Vagina (tissue), 2 donors: ENCODE measurements around the gene EXD3. TPM values are rescaled to one million over a fixed set of nuclear protein-coding genes. Genes with fewer than 3 reads are reported as not detected.

Experiments used
- DNase-seq, 2 donors: peaks; one replicate each; pipeline ENCODE4 v3.0.0-alpha.2; 2017; ENCODE audit errors: extremely low spot score in 2 of 2
- H3K27ac ChIP-seq: fragments of 200-600 bp; sonication (generic); one replicate; pipeline ENCODE4 v1.5.1; 2019
- H3K27me3 ChIP-seq: fragments of 200-600 bp; sonication (generic); one replicate; pipeline ENCODE4 v1.5.1; 2019
- H3K36me3 ChIP-seq, 2 donors: fragments of 200-600 bp; sonication (generic); one replicate each; pipeline ENCODE4 v1.5.1; 2017 to 2019
- H3K4me1 ChIP-seq: fragments of 200-600 bp; sonication (generic); one replicate; pipeline ENCODE4 v1.5.1; 2019
- H3K4me3 ChIP-seq, 2 donors: fragments of 200-600 bp; sonication (generic); 1 replicate in 1 of 2; 2 replicates in 1 of 2; pipeline ENCODE4 v1.5.1; 2016 to 2019
- H3K9me3 ChIP-seq: fragments of 200-600 bp; sonication (generic); one replicate; pipeline ENCODE4 v1.5.1; 2019
- POLR2A ChIP-seq, 2 donors: fragments of 450-650 bp; IDR thresholded peaks; one replicate each; pipeline ENCODE4 v1.6.1; 2017; ENCODE audit warnings: antibody characterized with exemption in 2 of 2, mild to moderate bottlenecking in 2 of 2, moderate library complexity in 2 of 2
- POLR2AphosphoS5 ChIP-seq, 2 donors: sonication (generic); formaldehyde crosslinking; IDR thresholded peaks; one replicate each; pipeline ENCODE4 v1.9.0; 2017; ENCODE audit warnings: antibody characterized with exemption in 2 of 2, mild to moderate bottlenecking in 2 of 2, low read depth in 1 of 2; ENCODE audit not compliant: insufficient read depth in 1 of 2
- intact Hi-C: fragments of 100-400 bp; cut with DNase I; formaldehyde crosslinking; loops from one replicate; pipeline ENCODE4 v1.15.1; 2023
- total RNA-seq: library from RNA; depleted of rRNA; stranded (reverse); fragments of >200 nt; gene quantifications from one replicate; pipeline ENCODE4 v1.2.3, GENCODE V29; 2016
- TF ChIP-seq, protein P1 (sequence below), 3 experiments: fragments of 450-650 bp in 2 of 3; fragments of 200-600 bp in 1 of 3; sonication (generic) in 1 of 3; IDR thresholded peaks; one replicate each; pipeline ENCODE4 v1.5.1; 2017 to 2019; ENCODE audit warnings: antibody characterized with exemption in 3 of 3, mild to moderate bottlenecking in 2 of 3, moderate library complexity in 2 of 3

EXD3 gene
- total RNA-seq, 1 donor from 2014 or later = 35.6 TPM

DNA sequence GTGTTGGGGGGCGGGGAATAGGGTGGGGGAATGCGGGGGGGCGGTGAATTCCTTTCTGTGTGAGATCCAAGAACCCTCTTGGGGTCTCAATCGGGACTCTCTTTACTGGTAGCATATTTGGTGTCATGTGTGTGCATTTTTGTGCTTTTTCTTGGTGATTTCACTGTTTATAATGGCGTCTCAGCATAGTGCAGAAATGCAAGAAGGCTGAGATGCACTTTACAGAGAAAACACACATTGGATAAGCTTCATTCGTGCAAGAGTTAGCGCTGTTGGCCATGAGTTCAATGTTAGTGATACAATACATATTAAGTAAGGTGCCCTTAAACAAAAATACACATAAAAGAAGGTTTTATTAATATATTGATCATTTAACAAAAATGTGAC, 19.0 kb upstream of the EXD3 start:
- H3K27ac ChIP-seq = no peak overlapping the region
- peaks cover 22% of the 10 kb centered on the region for H3K4me1 ChIP-seq
- DNase-seq = no peak
- intact Hi-C loops = no loop called here
- TF ChIP-seq, protein P1, sequence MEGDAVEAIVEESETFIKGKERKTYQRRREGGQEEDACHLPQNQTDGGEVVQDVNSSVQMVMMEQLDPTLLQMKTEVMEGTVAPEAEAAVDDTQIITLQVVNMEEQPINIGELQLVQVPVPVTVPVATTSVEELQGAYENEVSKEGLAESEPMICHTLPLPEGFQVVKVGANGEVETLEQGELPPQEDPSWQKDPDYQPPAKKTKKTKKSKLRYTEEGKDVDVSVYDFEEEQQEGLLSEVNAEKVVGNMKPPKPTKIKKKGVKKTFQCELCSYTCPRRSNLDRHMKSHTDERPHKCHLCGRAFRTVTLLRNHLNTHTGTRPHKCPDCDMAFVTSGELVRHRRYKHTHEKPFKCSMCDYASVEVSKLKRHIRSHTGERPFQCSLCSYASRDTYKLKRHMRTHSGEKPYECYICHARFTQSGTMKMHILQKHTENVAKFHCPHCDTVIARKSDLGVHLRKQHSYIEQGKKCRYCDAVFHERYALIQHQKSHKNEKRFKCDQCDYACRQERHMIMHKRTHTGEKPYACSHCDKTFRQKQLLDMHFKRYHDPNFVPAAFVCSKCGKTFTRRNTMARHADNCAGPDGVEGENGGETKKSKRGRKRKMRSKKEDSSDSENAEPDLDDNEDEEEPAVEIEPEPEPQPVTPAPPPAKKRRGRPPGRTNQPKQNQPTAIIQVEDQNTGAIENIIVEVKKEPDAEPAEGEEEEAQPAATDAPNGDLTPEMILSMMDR (IDR thresholded peaks at IDR 0.05) = no peak
- TF ChIP-seq POLR2AphosphoS5 (IDR thresholded peaks at IDR 0.05; ENCODE audit: insufficient read depth in 1 of 2, low read depth in 1 of 2) (no peak), POLR2A (IDR thresholded peaks at IDR 0.05) (no peak)
- H3K36me3 ChIP-seq = no peaks in the 10 kb centered on the region
- H3K4me3 ChIP-seq = peak overlapping the region; percentile 29 to 45
- H3K9me3 ChIP-seq = no peaks in the 10 kb centered on the region
- H3K27me3 ChIP-seq = no peaks in the 10 kb centered on the region

DNA sequence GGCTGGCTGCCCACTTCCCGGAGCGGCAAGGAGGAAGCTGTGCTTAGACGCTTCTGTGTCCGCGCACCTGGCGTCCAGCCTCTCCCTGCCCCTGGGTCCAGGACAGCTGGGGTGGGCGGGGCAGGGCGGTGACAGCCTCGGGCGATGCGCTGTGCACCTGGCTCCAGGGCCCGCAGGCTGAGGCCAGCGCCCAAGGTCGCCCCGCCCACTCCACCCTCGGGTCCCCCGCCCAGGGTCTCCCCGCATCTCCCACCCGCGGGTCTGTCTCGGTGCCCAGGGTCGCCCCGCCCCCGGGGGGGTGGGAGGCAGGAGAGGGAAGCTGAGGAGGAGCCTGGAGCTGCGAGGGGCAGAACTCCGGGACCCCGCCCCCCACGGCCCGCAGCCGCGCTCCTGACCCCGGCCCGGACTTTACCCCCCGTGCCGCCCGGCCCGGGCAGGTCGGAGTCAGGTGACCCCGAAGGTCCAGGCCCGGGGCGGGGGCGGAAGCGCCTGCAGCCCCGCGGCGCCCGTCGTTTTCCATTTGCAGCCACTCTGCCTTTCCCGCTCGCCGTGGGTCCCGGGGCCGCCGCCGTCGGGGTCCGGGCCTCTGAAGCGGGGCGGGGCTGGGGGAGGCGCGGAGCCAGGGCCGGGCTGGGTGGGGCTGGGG, 18.4 kb upstream of the EXD3 start, which contains the start of gene ENTPD8:
Gene ENTPD8 (minus strand): TSS at position 69 of the 646 bp plus-strand sequence. CDS start 3,072 bp downstream, outside the sequence.
- intact Hi-C loops = no loop called here
- TF ChIP-seq POLR2AphosphoS5 (IDR thresholded peaks at IDR 0.05; ENCODE audit: insufficient read depth in 1 of 2, low read depth in 1 of 2) = no peak
- TF ChIP-seq, protein P1 (IDR thresholded peaks at IDR 0.05) = no peak
- TF ChIP-seq POLR2A (IDR thresholded peaks at IDR 0.05) = no peak
- Histone ChIP-seq H3K4me3 (peak within 1 kb of the TSS; percentile 29 to 45), H3K27me3 (no peaks in the 10 kb centered on the region), H3K27ac (no peak within 1 kb of the TSS), H3K36me3 (no peaks in the 10 kb centered on the region), H3K9me3 (no peaks in the 10 kb centered on the region), H3K4me1 (peaks cover 25% of the 10 kb centered on the region)
- no peak for DNase-seq

DNA sequence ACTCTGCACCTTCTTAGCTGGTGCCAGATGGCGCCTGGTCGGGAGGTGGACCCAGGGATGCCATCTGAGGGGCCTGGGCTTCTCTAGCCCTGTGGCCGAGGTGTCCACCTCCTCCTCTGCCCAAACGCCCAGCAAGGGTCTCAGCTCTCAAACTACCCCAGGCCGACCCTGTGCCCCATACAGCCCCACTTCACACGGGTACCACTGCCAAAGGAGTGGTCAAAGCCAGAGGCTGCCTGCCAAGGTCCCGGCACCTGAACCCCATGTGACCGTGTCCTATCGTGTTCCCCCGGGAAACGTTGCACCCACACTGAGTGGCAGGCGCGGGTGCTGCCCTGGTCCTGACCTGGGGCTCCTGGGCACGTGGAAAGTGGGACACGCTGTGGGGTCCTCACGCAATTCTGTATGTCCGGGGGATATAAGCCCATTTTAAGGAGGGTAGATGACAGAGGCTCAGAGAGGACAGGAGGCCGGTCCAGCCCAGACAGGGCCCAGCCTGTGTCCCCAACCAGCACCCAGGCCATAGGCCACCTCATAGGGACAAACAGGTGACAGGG, 16.3 kb upstream of the EXD3 start:
- intact Hi-C loops = no loop called here
- no peaks in the 10 kb centered on the region for H3K36me3 ChIP-seq
- no peak overlapping the region for H3K27ac ChIP-seq
- no peaks in the 10 kb centered on the region for H3K9me3 ChIP-seq
- no peak for TF ChIP-seq POLR2A (IDR thresholded peaks at IDR 0.05)
- TF ChIP-seq, protein P1 (IDR thresholded peaks at IDR 0.05) = no peak
- no peak for TF ChIP-seq POLR2AphosphoS5 (IDR thresholded peaks at IDR 0.05; ENCODE audit: insufficient read depth in 1 of 2, low read depth in 1 of 2)
- H3K4me1 ChIP-seq = peaks cover 21% of the 10 kb centered on the region
- no peaks in the 10 kb centered on the region for H3K27me3 ChIP-seq
- DNase-seq = no peak
- H3K4me3 ChIP-seq = no peak overlapping the region

DNA sequence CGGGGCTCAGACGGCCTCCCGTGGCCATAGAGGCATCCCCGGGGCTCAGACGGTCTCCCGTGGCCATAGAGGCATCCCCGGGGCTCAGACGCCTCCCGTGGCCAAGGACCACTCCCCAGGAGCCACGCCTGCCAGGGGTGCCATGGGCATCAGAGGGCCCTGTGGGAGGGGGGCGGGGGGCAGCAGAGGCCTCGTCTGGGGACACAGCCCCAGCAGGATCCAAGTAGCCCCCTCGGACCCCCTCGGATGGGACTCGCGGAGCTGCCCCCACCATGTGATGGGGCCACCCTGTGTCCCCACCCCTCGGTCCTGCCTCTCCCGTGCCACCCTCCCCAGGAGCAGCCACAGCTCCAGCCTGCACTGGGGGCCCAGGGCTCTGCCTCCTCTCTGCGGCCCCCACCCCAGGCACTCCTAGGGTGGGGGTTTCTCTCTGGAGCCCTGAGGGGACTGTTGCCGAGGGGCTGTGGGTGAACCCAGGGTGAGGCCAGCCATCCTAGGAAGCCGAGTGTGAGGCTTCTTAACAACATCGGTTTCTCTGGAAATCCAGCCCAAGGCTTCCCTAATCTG, 15.7 kb upstream of the EXD3 start:
- Histone ChIP-seq H3K27ac (no peak overlapping the region), H3K36me3 (no peaks in the 10 kb centered on the region), H3K9me3 (no peaks in the 10 kb centered on the region), H3K4me1 (peaks cover 21% of the 10 kb centered on the region), H3K4me3 (no peak overlapping the region), H3K27me3 (no peaks in the 10 kb centered on the region)
- intact Hi-C loops = no loop called here
- no peak for DNase-seq
- no peak for TF ChIP-seq POLR2A (IDR thresholded peaks at IDR 0.05)
- no peak for TF ChIP-seq POLR2AphosphoS5 (IDR thresholded peaks at IDR 0.05; ENCODE audit: insufficient read depth in 1 of 2, low read depth in 1 of 2)
- TF ChIP-seq, protein P1 (IDR thresholded peaks at IDR 0.05) = no peak
